Transverse colon (tissue), 4 donors: ENCODE measurements around the gene STX8.

Experiments
- POLR2AphosphoS5 ChIP-seq, 3 donors: sonication (generic); formaldehyde crosslinking; IDR thresholded peaks; one replicate each; pipeline ENCODE4 v1.6.1; 2016; ENCODE audit warnings: antibody characterized with exemption in 3 of 3
- TF ChIP-seq, protein P1 (sequence below), 5 experiments: fragments of 200-600 bp in 3 of 5; fragments of 450-650 bp in 2 of 5; sonication (generic) in 3 of 5; IDR thresholded peaks; 1 replicate in 2 of 5; 2 replicates in 3 of 5; pipeline ENCODE4 v1.5.1; 2016 to 2017; ENCODE audit warnings: antibody characterized with exemption in 5 of 5, inconsistent platforms in 3 of 5, mild to moderate bottlenecking in 2 of 5, moderate library complexity in 1 of 5

GRCh38 chr17:9541718-9542117, 33.9 kb downstream of the STX8 start:
- TF ChIP-seq, protein P1, sequence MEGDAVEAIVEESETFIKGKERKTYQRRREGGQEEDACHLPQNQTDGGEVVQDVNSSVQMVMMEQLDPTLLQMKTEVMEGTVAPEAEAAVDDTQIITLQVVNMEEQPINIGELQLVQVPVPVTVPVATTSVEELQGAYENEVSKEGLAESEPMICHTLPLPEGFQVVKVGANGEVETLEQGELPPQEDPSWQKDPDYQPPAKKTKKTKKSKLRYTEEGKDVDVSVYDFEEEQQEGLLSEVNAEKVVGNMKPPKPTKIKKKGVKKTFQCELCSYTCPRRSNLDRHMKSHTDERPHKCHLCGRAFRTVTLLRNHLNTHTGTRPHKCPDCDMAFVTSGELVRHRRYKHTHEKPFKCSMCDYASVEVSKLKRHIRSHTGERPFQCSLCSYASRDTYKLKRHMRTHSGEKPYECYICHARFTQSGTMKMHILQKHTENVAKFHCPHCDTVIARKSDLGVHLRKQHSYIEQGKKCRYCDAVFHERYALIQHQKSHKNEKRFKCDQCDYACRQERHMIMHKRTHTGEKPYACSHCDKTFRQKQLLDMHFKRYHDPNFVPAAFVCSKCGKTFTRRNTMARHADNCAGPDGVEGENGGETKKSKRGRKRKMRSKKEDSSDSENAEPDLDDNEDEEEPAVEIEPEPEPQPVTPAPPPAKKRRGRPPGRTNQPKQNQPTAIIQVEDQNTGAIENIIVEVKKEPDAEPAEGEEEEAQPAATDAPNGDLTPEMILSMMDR (IDR thresholded peaks at IDR 0.05): no peak
- no peak for TF ChIP-seq POLR2AphosphoS5 (IDR thresholded peaks at IDR 0.05)
